Small intestine (tissue), 16 donors: Measurements from ENCODE around the gene ABCA4. TPM values are rescaled to one million over a fixed set of nuclear protein-coding genes. Genes with fewer than 3 reads are reported as not detected.
"Not testable (repeated sequence)": the region's sequence is repeated elsewhere in the genome, so short reads cannot be mapped to it uniquely, and the experiment has no call there.

Source experiments
- DNase-seq, 2 donors: peaks; one replicate each; pipeline versions ENCODE4 v3.0.0 to v3.0.0-alpha.2; 2013
- FAIRE-seq: peaks from 2 replicates; lab custom pipeline; 2012; peaks lifted over from hg19 to GRCh38; lab: Jason Lieb, UNC
- H3K27ac ChIP-seq, 3 donors: one replicate each; pipeline ENCODE4 v1.5.1; 2013; ENCODE audit warnings: low read length in 2 of 3, mild to moderate bottlenecking in 2 of 3, control low read depth in 1 of 3, inconsistent platforms in 1 of 3, low read depth in 1 of 3, moderate library complexity in 1 of 3
- H3K27me3 ChIP-seq, 3 donors: one replicate each; pipeline ENCODE4 v1.6.1; 2013; ENCODE audit warnings: low read length in 3 of 3, inconsistent platforms in 1 of 3; ENCODE audit not compliant: control insufficient read depth in 3 of 3, insufficient read depth in 3 of 3
- H3K36me3 ChIP-seq, 3 donors: one replicate each; pipeline ENCODE4 v1.6.1; 2013; ENCODE audit warnings: low read length in 3 of 3, inconsistent platforms in 1 of 3, low read depth in 1 of 3, mild to moderate bottlenecking in 1 of 3, moderate library complexity in 1 of 3; ENCODE audit not compliant: control insufficient read depth in 3 of 3, insufficient read depth in 2 of 3
- H3K4me1 ChIP-seq, 3 donors: one replicate each; pipeline ENCODE4 v1.6.1; 2013; ENCODE audit warnings: low read length in 2 of 3, inconsistent platforms in 1 of 3, low read depth in 1 of 3, mild to moderate bottlenecking in 1 of 3, moderate library complexity in 1 of 3; ENCODE audit not compliant: control insufficient read depth in 3 of 3, insufficient read depth in 2 of 3
- H3K4me3 ChIP-seq, 3 donors: one replicate each; pipeline ENCODE4 v1.5.1; 2013; ENCODE audit warnings: low read length in 3 of 3, control low read depth in 1 of 3, inconsistent platforms in 1 of 3, low read depth in 1 of 3, mild to moderate bottlenecking in 1 of 3, moderate library complexity in 1 of 3
- H3K9me3 ChIP-seq, 2 donors: one replicate each; pipeline ENCODE4 v1.6.1; 2013; ENCODE audit warnings: low read depth in 1 of 2, low read length in 1 of 2; ENCODE audit not compliant: control insufficient read depth in 2 of 2, insufficient read depth in 1 of 2
- WGBS, 3 donors: extraction: QIAGEN DNeasy Blood & Tissue Kit; methylation state at CpG; one replicate each; pipeline ENCODE4 v1.1.7; 2013; 5-methylcytosine and 5-hydroxymethylcytosine counted together
- long read RNA-seq, 10 donors: transcript quantifications; one replicate each; lab custom pipeline, GENCODE V29; 2026
- polyA plus RNA-seq, 4 donors: library from polyadenylated mRNA; stranded (reverse) in 3 of 4; unstranded in 1 of 4; fragments of 200-250 nt in 3 of 4; fragments of 120-200 nt in 1 of 4; gene quantifications; one replicate each; pipeline versions ENCODE4 v1.2.1 to v1.2.3, GENCODE V29; 2013
- donor health status: healthy with polysubstance abuse.
- donor health status: control.
- donor health status: control.
- donor health status: Bipolar disorder and iron deficiency.
- donor health status: healthy.

Gene ABCA4
- polyA plus RNA-seq, result 1 to 10 TPM; 2.4 to 4.3 (median 3.8) TPM
- long read RNA-seq, donor 1, result 0 reads
- long read RNA-seq, donor 2, result 0 reads
- long read RNA-seq, donor 3, result 0 reads
- long read RNA-seq, donor 4, result 0 reads
- long read RNA-seq, donor 5, result 0 reads
- long read RNA-seq, donor 6, result 0 reads
- long read RNA-seq, donor 7, result 0 reads
- long read RNA-seq, donor 8, result 0 reads
- long read RNA-seq, donor 9, result 0 reads
- long read RNA-seq, donor 10, result 0 reads

DNA sequence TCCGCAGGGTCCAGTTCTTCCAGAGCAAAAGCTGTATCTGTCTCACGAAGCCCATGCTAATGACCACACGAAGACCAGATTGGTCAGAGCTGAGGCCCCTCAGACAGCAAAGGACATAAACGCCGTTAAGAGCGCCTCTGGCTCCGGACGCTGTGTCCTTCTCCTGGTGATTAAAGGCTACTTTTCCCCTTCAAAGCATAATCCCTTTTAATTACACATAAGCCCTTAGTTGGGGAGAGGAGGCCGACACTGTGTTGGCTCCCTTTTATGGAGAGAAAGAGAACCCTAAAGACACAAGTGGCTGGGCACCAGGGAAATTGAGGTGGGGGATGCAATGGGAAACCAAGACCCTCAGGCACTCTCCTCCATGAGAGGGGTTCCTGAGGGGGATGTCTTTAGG, at the start of gene ABCA4:
ABCA4 (minus strand) TSS at position 158 of the 400 bp plus-strand sequence; CDS start at position 55, 103 bp downstream.
- Histone ChIP-seq H3K36me3 (no peaks in the 10 kb centered on the region), H3K4me1 (peaks cover 0 to 2% (median 0%) of the 10 kb centered on the region in 3 donors), H3K9me3 (no peaks in the 10 kb centered on the region), H3K4me3 (no peak within 1 kb of the TSS), H3K27ac (no peak within 1 kb of the TSS), H3K27me3 (peaks cover 0 to 5% (median 0%) of the 10 kb centered on the region in 3 donors)
- FAIRE-seq (no peak), DNase-seq (no peak)
- 88 to 89% (median 88%) methylated on average over 9 of the region's 9 CpGs for WGBS, 3 donors

DNA sequence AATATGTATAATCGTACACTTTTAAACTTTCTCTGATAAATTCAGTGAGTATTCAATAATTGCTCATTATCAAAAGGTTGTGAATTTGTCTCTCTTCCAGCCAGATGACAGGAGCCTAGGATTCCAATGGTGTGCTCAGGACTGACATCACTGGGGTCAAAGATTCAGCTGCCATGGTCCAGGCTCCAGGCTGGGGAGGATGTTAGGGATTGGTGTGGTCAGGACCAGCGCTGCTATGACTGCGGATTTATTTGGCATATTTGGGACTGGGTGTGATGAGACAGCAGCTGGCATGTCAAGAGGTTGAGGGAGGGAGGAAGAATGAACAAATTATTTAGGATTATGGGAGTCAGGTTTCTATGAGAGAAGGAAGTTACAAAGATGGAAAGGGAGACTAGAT, 48.2 kb upstream of the ABCA4 start:
- no peak overlapping the region for H3K4me3 ChIP-seq
- no peak for DNase-seq
- no peak overlapping the region for H3K27ac ChIP-seq
- WGBS, 3 donors, result 83 to 88% (median 84%) methylated on average over 3 of the region's 3 CpGs
- H3K27me3 ChIP-seq, result peaks cover 0 to 2% (median 0%) of the 10 kb centered on the region in 3 donors
- no peak for FAIRE-seq
- H3K9me3 ChIP-seq, result no peaks in the 10 kb centered on the region
- no peaks in the 10 kb centered on the region for H3K4me1 ChIP-seq
- peaks cover 0 to 3% (median 0%) of the 10 kb centered on the region in 3 donors for H3K36me3 ChIP-seq

DNA sequence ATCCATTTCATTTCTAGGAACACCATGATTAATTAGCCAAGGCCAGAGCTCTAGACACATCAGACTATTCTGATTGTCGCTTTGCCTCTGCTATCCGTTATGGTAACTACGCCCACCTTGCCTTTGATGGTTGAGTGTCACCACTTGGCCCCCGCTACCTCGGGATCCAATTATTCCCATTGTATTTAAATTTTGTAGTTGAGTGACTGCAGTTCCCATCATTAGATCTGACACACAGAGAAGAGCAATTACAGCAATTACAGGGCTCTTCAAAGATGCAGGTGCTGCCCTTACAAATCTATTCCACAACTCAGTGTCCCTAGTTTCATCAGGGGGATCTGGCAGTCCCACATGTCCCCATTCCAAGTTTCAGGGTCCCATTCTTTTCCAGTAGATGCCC, 44.9 kb upstream of the ABCA4 start:
- Histone ChIP-seq H3K4me1 (no peaks in the 10 kb centered on the region), H3K36me3 (no peaks in the 10 kb centered on the region), H3K9me3 (no peaks in the 10 kb centered on the region), H3K27ac (no peak overlapping the region), H3K4me3 (no peak overlapping the region), H3K27me3 (no peaks in the 10 kb centered on the region)
- FAIRE-seq (no peak), DNase-seq (no peak)
- 93 to 96% (median 95%) methylated on average over 5 of the region's 5 CpGs for WGBS, 3 donors

DNA sequence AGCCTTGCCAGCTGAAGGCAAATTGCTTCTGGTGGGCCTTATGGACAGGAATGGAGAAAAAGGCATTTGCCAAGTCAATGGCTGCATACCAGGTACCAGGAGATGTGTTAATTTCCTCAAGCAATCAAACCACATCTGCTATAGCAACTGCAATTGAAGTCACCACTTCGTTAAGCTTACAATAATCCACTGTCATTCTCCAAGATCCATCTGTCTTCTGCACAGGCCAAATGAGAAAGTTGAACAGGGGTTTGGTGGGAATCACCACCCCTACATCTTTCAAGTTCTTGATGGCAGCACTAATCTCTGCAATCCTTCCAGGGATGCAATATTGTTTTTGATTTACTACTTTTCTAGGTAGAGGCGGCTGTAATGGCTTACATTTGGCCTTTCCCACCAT, 43.9 kb upstream of the ABCA4 start:
- not testable (repeated sequence) for H3K27me3 ChIP-seq, FAIRE-seq, H3K4me1 ChIP-seq, DNase-seq, H3K27ac ChIP-seq, H3K4me3 ChIP-seq, H3K36me3 ChIP-seq, H3K9me3 ChIP-seq
- WGBS, 3 donors, result 66 to 78% (median 74%) methylated on average over 2 of the region's 2 CpGs

DNA sequence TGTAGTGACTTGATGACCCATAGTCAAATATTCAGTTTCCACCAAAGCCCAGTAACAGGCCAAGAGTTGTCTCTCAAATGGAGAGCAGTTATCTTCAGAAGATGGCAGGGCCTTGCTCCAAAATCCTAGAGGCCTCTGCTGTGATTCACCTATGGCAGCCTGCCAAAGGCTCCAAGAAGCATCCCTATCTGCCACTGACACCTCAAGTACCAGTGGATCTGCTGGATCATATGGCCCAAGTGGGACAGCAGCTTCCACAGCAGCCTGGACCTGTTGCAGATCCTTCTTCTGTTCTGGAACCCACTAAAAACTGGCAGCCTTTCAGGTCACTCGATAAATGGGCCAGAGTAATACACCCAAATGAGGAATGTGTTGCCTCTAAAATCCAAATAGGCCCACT, 43.2 kb upstream of the ABCA4 start:
- H3K36me3 ChIP-seq, H3K27ac ChIP-seq, H3K9me3 ChIP-seq, H3K4me1 ChIP-seq, DNase-seq, H3K27me3 ChIP-seq, FAIRE-seq, H3K4me3 ChIP-seq: not testable (repeated sequence)
- 94 to 95% (median 94%) methylated on average over 1 of the region's 1 CpG for WGBS, 3 donors

DNA sequence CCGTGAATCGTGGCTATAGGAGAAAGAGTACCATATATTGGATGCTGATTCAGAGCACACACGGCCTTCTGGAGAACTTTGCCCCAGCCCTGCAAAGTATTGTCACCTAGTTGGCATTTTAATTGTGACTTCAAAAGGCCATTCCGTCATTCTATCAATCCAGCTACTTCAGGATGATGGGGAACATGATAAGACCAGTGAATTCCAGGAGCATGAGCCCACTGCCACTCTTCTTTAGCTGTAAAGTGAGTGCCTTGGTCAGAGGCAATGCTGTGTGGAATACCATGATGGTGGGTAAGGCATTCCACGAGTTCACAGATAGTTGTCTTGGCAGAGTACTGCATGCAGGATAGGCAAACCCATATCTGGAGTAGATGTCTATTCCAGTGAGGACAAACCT, 42.3 kb upstream of the ABCA4 start:
- WGBS, 3 donors, result 28 to 70% (median 36%) methylated on average over 5 of the region's 5 CpGs
- H3K27ac ChIP-seq, FAIRE-seq, H3K4me3 ChIP-seq, H3K4me1 ChIP-seq, H3K9me3 ChIP-seq, H3K27me3 ChIP-seq, H3K36me3 ChIP-seq, DNase-seq: not testable (repeated sequence)

DNA sequence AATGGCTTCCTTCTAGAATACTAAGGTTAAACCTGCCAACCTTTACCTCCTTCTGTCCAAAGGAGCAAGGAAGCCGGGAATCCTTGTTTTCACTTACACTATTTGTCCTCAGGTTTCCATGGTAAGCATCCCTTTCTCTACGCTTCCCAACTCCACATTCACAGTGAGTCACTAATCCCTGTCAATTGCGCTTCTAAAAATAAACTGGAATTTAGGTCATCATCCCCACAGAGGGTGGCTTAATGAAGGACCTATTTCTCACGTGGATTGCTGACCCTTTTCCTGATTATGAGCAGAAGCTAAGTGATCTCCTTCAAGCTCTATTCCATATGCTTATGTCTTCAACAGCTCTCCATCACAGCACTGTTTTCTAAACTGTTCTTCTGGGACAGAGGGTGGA, 39.9 kb upstream of the ABCA4 start:
- Histone ChIP-seq H3K27ac (peak overlapping the region in 1 of 3 donors; percentile 16), H3K36me3 (no peaks in the 10 kb centered on the region), H3K4me1 (no peaks in the 10 kb centered on the region), H3K27me3 (no peaks in the 10 kb centered on the region), H3K9me3 (no peaks in the 10 kb centered on the region), H3K4me3 (no peak overlapping the region)
- FAIRE-seq (no peak), DNase-seq (no peak)
- 47 to 56% (median 51%) methylated on average over 4 of the region's 4 CpGs for WGBS, 3 donors

DNA sequence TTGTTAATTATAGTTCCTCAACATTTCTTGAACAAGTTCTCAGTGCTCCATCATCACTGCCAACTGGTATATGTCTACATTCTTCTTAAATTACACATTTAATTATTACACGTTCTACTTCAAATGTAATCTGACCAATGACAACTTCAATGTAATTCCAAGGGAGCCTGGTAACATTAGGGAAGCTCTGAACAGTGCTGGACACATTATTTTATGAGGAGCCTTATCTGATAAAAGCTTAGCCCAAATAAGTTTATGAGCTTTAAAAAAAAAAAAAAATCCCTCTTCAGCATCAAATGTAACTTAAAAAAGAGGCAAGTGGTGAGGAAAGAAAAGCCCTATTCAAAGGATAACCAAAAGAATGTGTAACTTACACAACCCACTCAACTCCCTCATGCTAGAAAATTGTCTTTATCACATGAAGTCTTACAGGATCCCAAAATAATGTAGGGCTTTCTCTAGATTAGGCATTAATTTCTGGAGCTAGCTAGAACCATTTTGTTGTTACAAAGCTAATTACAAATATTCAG, 35.2 kb upstream of the ABCA4 start:
- FAIRE-seq, result no peak
- no peaks in the 10 kb centered on the region for H3K36me3 ChIP-seq
- H3K9me3 ChIP-seq, result no peaks in the 10 kb centered on the region
- 45 to 58% (median 47%) methylated on average over 1 of the region's 1 CpG for WGBS, 3 donors
- no peaks in the 10 kb centered on the region for H3K27me3 ChIP-seq
- H3K4me3 ChIP-seq, result no peak overlapping the region
- H3K27ac ChIP-seq, result no peak overlapping the region
- no peak for DNase-seq
- no peaks in the 10 kb centered on the region for H3K4me1 ChIP-seq

DNA sequence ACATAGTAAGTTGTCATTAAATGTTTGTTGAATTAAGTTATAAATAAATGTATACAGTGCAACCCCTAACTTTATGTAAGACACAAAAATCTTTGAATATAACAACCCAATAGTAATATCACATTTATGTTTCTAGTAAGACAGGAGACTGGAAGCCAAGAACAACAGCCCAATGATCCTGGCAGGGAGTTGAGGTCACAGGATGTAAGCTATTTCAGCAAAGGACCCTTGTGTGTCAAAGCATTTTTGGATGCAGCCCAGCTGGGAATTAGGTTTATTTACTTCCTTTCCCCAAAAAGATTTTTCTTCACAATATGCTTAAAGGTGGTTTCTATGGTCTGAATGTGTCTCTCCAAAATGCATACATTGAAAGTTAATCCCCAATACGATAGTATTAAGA, 34.0 kb upstream of the ABCA4 start:
- no peak for DNase-seq
- WGBS, 3 donors, result 71 to 86% (median 86%) methylated on average over 1 of the region's 1 CpG
- no peak for FAIRE-seq
- H3K4me1 ChIP-seq, result no peaks in the 10 kb centered on the region
- no peaks in the 10 kb centered on the region for H3K27me3 ChIP-seq
- no peaks in the 10 kb centered on the region for H3K36me3 ChIP-seq
- H3K27ac ChIP-seq, result no peak overlapping the region
- H3K4me3 ChIP-seq, result no peak overlapping the region
- no peaks in the 10 kb centered on the region for H3K9me3 ChIP-seq
